NOMO-1 treated with dmso at 0.1 percent for 144 hours (cell line): ENCODE results near the gene PAQR5.
"Not testable (repeated sequence)": the region's sequence is repeated elsewhere in the genome, so short reads cannot be mapped to it uniquely, and the experiment has no call there.

Experiments
- DNase-seq: peaks from one replicate; lab custom pipeline; 2025; ENCODE audit not compliant: unreplicated experiment; lab: John Stamatoyannopoulos, UW

Gene PAQR5

GRCh38 chr15:69417581-69417980, 118.9 kb downstream of the PAQR5 start:
- no peak for DNase-seq

DNA sequence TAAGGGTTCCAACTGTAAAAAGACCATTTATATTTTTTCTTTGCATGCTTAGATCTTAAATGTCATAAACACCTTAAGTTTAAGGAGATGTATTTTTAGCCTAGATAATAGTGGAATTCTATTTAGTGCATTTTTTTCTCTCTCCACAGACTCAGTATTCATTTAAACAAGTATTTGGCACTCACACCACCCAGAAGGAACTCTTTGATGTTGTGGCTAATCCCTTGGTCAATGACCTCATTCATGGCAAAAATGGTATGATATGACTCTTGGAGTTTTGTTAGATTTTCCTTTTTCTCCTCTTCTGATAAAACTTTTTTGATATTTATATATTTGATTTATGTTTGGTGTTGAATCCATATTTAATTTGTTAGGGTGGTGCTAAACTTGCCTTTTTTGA, 122.8 kb downstream of the PAQR5 start:
- no peak for DNase-seq

- no peak for DNase-seq
These were observed 123.7 kb downstream of the PAQR5 start for GRCh38 chr15:69422336-69422895.

- no peak for DNase-seq
These were observed 125.3 kb downstream of the PAQR5 start for GRCh38 chr15:69424001-69424400.

DNA sequence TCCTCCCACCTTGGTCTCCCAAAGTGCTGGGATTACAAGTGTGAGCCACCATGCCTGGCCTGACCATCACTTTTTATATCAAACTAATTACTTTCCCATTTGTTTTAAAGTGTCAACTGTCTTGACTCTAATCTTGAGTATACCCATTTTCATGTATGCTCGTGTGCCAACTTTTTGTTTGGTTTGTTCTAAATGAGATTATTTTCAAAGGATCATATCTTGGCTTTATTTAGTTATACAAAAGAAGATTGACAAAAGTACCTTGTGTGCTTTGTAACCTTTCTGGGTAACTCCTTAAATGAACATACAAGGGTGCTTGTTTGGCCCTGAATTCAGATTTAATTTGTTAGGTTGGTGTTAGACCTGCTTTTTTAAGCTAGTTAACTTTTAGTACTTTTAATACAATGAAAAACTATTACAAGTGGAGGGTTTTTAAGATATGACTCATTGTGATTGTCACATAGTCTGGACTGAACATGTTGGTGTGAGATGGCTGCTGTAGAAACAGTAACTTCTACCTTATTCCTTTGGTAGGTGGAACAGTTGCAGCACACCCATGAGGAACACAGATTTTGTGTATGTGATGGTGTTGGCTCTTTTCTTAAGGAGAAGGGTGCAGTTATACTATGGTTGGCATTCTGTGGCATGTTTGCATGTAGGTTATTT, 126.2 kb downstream of the PAQR5 start:
- DNase-seq, result no peak

- DNase-seq, result no peak
These were observed 135.1 kb downstream of the PAQR5 start for GRCh38 chr15:69433831-69434230.

DNA sequence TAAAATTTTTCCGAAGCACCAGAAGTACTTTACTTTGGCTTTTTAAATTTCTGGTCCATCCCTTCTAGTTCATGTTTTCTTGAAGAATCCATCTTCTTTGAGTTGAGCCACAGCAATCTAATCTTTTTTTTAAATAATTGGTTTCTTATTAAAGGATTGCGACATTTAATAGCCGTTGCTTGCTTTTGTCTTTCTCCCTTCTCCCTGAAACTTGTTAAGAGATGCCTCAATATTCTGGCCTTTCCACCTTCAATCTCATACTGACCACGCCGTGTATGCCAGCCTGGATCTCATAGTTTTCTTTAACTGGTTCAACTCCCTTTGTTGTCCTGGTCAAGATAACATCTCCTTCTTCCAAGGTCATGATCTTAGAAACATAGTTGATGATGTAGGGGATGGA, 135.5 kb downstream of the PAQR5 start:
- no peak for DNase-seq

DNA sequence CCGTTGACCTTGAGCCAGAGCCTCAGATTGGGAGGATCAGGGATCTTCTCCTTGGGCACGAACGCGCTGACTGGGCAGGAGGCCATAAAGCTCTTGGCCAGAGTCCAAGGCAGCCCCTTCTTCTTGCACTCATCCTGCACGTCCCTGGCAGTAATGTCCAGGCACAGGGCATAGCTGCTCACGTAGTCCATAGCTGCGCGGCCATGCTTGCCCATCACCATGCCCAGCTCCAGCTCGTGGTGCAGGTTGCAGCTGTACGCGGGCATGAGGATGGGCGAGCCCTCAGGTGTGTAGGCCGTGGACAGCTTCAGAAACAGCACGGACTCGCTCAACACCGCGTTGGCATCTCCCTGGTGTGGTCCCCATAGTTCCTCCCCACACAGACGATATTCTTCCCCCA, 136.0 kb downstream of the PAQR5 start:
- DNase-seq, result no peak

- peak; percentile 33 for DNase-seq
These were observed 137.3 kb downstream of the PAQR5 start for GRCh38 chr15:69435985-69436384.

- peak; percentile 25 for DNase-seq
These were observed 138.2 kb downstream of the PAQR5 start for GRCh38 chr15:69436951-69437350.

- no peak for DNase-seq
These were observed 140.9 kb downstream of the PAQR5 start for GRCh38 chr15:69439623-69440022.

DNA sequence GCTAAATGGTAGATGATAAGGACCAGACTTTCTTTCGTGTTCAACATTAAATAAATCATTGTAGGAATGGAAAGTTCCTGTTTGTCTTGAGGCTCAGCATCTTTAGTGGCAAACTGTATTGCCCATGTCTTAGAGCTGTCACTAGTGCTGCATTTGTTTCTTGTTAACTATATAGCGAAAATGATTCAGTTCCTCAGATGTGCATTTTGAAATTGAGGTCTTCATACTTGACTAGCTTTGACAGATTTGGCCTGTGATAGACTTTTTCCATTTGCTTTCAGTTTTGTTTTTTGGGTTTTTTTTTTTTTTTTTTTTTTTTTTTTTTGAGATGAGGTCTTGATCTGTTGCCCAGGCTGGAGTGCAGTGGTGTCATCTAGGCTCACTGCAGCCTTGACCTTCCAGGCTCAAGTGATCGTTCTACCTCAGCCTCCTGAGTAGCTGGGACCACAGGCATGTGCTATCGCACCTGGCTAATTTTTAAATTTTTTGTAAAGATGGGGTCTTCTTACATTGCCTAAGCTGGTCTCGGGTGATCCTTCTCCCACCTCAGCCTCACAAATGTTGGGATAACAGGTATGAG, 144.4 kb downstream of the PAQR5 start:
- DNase-seq, result no peak

DNA sequence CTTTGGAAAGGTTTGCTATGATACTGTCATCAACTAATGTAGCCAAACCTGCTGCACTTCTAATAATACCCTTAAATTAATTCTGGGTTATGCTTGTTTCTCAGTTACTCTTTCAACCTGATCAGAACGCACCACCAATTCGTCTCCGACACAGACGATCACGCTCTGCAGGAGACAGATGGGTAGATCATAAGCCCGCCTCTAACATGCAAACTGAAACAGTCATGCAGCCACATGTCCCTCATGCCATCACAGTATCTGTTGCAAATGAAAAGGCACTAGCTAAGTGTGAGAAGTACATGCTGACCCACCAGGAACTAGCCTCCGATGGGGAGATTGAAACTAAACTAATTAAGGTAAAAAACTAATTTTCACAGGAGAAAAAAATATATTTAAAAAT, 146.0 kb downstream of the PAQR5 start:
- DNase-seq, result no peak

GRCh38 chr15:69446953-69447352, 148.2 kb downstream of the PAQR5 start:
- no peak for DNase-seq

DNA sequence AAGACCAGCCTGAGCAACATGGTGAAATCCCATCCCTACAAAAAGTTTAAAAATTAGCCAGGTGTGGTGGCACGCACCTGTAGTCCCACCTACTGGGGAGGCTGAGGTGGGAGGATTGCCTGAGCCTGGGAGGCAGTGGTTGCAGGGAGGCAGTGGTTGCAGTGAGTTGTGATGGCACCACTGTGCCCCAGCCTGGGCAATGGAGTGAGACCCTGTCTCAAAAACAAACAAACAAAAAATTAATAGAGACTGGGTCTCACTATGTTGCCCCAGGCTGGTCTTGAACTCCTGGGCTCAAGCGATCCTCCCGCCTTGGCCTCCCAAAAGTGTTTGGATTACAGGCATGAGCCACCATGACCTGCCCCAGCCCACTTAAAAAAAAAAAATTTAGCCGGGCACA, 151.5 kb downstream of the PAQR5 start:
- not testable (repeated sequence) for DNase-seq

DNA sequence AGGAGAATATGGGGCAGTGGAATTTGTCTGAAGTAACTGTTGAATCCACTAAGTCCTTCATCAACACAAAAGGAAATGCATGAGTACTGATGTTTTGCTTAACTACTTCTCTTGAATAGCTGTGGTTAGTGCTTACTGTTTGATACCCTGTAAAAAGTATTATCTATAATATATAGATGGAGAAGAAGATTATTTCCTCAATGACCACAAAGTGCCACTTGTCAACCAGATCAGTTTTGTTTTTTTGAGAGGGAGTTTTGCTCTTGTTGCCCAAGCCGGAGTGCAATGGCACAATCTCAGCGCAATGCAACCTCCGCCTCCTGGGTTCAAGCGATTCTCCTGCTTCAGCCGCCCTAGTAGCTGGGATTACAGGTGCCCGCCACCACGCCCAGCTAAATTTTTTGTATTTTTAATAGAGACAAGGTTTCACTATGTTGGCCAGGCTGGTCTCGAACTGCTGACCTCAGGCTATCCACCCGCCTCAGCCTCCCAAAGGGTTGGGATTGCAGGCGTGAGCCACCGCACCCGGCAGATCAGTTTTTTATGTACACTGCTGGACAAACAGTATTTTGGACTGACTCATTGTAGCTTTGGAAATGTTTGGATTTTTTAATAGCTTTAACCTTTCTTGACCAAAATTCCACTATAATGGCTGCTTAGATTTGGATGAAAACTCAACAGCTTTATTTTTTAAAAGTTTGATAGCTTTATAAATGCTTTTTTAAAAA, 152.4 kb downstream of the PAQR5 start:
- DNase-seq, result no peak

GRCh38 chr15:69451951-69452691, 153.4 kb downstream of the PAQR5 start:
- no peak for DNase-seq

GRCh38 chr15:69452692-69453521, 154.2 kb downstream of the PAQR5 start, which contains the start of gene RPLP1:
Gene RPLP1 (plus strand): TSS chr15:69452818. CDS start chr15:69452949, 131 bp downstream.
- peak; percentile 90 for DNase-seq

DNA sequence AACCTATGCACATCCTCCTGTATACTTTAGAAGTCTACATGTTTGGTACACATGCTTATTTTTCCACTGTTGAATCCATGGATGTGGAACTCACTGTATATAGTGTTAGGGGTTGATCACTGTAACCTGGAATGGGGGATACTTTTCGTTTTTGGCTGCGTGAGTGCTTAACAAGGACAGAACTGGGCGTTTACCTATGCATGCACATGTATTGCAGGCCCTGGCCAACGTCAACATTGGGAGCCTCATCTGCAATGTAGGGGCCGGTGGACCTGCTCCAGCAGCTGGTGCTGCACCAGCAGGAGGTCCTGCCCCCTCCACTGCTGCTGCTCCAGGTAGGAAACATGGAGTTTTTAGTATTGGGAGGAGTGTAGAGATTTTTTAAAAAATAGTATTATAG, 156.2 kb downstream of the PAQR5 start:
- DNase-seq, result no peak
